ENCODE measurements around the gene THBS4. TPM values are rescaled to one million over a fixed set of nuclear protein-coding genes. Genes with fewer than 3 reads are reported as not detected.
"Not testable (repeated sequence)": the region's sequence is repeated elsewhere in the genome, so short reads cannot be mapped to it uniquely, and the experiment has no call there.

Gene THBS4
- total RNA-seq, 1 experiment from 2014 or later: 6.6 TPM

GRCh38 chr5:80090884-80091166 is 55.7 kb downstream of the THBS4 start:
- no peak overlapping the region for H3K27ac ChIP-seq
- H3K4me3 ChIP-seq: no peak overlapping the region
- H3K36me3 ChIP-seq (ENCODE audit: low read depth): no peaks in the 10 kb centered on the region
- POLR2A ChIA-PET (ENCODE audit: unreplicated experiment): no interaction called here
- no peak for DNase-seq
- no peaks in the 10 kb centered on the region for H3K79me2 ChIP-seq (ENCODE audit: low read depth)
- H3K4me2 ChIP-seq: no peak overlapping the region
- H3K4me1 ChIP-seq (replicated peaks; ENCODE audit: insufficient read depth): no peaks in the 10 kb centered on the region
- no peaks in the 10 kb centered on the region for H3K9me2 ChIP-seq (ENCODE audit: insufficient read depth)
- no peaks in the 10 kb centered on the region for H3K27me3 ChIP-seq (ENCODE audit: insufficient read depth, low read depth)
- TF ChIP-seq EZH2 (IDR thresholded peaks at IDR 0.05; ENCODE audit: low read depth): no peak
- TF ChIP-seq, protein P1, sequence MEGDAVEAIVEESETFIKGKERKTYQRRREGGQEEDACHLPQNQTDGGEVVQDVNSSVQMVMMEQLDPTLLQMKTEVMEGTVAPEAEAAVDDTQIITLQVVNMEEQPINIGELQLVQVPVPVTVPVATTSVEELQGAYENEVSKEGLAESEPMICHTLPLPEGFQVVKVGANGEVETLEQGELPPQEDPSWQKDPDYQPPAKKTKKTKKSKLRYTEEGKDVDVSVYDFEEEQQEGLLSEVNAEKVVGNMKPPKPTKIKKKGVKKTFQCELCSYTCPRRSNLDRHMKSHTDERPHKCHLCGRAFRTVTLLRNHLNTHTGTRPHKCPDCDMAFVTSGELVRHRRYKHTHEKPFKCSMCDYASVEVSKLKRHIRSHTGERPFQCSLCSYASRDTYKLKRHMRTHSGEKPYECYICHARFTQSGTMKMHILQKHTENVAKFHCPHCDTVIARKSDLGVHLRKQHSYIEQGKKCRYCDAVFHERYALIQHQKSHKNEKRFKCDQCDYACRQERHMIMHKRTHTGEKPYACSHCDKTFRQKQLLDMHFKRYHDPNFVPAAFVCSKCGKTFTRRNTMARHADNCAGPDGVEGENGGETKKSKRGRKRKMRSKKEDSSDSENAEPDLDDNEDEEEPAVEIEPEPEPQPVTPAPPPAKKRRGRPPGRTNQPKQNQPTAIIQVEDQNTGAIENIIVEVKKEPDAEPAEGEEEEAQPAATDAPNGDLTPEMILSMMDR (conservative IDR thresholded peaks at IDR 0.05): no peak
- no peak overlapping the region for H2AFZ ChIP-seq
- intact Hi-C loops (cut with micrococcal nuclease; ENCODE audit: unreplicated experiment): loop anchor here (1.0 to 5.0 kb wide), 5 partner anchors 166 to 1104 kb away; partner anchors contain the start of gene SERINC5
- CTCF ChIA-PET: interaction anchor here (0.5 to 0.6 kb wide), 2 partner anchors 214 to 917 kb away, joined by 3 read pairs; no protein-coding TSS in a partner anchor
- H4K20me1 ChIP-seq (ENCODE audit: insufficient read depth): no peaks in the 10 kb centered on the region
- no TSS peak for BruUV-seq (replicated peaks)
- no peaks in the 10 kb centered on the region for H3K9me3 ChIP-seq (ENCODE audit: insufficient read depth, low read depth)
- H3F3A ChIP-seq (ENCODE audit: insufficient read depth, low read depth): no peaks in the 10 kb centered on the region

GRCh38 chr5:80091792-80092192 is 56.6 kb downstream of the THBS4 start:
- H3K36me3 ChIP-seq (ENCODE audit: low read depth); H3K27ac ChIP-seq; H3K9me2 ChIP-seq (ENCODE audit: insufficient read depth); H3F3A ChIP-seq (ENCODE audit: insufficient read depth, low read depth); BruUV-seq (replicated peaks); H2AFZ ChIP-seq; H3K4me1 ChIP-seq (replicated peaks; ENCODE audit: insufficient read depth); H3K27me3 ChIP-seq (ENCODE audit: insufficient read depth, low read depth); H3K4me3 ChIP-seq; H3K9me3 ChIP-seq (ENCODE audit: insufficient read depth, low read depth); H4K20me1 ChIP-seq (ENCODE audit: insufficient read depth); H3K79me2 ChIP-seq (ENCODE audit: low read depth): not testable (repeated sequence)
- peak overlapping the region; percentile 42; the same call in 1 of the 2 replicates for H3K4me2 ChIP-seq
- CTCF ChIA-PET: interaction anchor here (0.6 to 1.1 kb wide), 15 partner anchors 59 to 1622 kb away, joined by 3 to 16 read pairs (median 6); partner anchors contain the start of gene ZFYVE16
- TF ChIP-seq, protein P1 (conservative IDR thresholded peaks at IDR 0.05): peak; percentile 92
- intact Hi-C loops (cut with micrococcal nuclease; ENCODE audit: unreplicated experiment): loop anchor here (1.0 to 5.0 kb wide), 5 partner anchors 166 to 1103 kb away; partner anchors contain the start of gene SERINC5
- POLR2A ChIA-PET (ENCODE audit: unreplicated experiment): interaction anchor here (0.6 kb wide), 2 partner anchors 216 to 1099 kb away, joined by 13 to 14 read pairs; no protein-coding TSS in a partner anchor
- peak; percentile 9 to 40 for DNase-seq

DNA sequence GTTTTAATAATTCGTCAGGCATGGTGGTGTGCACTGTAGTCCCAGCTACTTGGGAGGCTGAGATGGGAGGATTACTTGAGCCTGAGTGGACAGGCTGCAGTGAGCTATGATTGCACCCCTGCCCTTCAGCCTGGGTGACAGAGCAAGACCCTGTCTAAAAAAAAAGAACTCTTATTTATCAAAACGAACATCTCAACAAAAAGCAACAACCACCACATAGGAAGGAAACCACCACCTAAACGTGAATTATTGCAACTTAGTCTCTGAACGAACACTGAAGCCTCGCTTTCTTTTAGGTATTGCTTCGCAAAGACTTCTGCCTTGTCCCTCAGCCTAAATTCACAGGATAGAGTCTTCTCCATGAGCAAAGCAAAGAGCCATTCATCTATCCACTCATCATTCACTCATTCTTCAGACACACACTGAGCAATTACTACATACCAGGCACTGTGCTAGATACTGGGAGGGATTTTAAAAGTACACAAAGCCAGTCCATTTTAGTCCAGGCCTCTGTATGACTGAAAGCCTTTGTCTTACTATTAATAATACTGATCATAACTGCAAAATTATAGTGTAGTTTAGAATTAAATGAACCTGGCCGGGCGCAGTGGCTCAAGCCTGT is 57.4 kb downstream of the THBS4 start:
- DNase-seq: no peak
- no TSS peak for BruUV-seq (replicated peaks)
- Histone ChIP-seq H3K27ac (no peak overlapping the region), H3K27me3 (ENCODE audit: insufficient read depth, low read depth) (no peaks in the 10 kb centered on the region), H3K9me2 (ENCODE audit: insufficient read depth) (no peaks in the 10 kb centered on the region), H4K20me1 (ENCODE audit: insufficient read depth) (no peaks in the 10 kb centered on the region), H2AFZ (no peak overlapping the region), H3K4me1 (replicated peaks; ENCODE audit: insufficient read depth) (no peaks in the 10 kb centered on the region), H3K36me3 (ENCODE audit: low read depth) (no peaks in the 10 kb centered on the region), H3K4me2 (no peak overlapping the region), H3K79me2 (ENCODE audit: low read depth) (no peaks in the 10 kb centered on the region), H3F3A (ENCODE audit: insufficient read depth, low read depth) (no peaks in the 10 kb centered on the region), H3K9me3 (ENCODE audit: insufficient read depth, low read depth) (no peaks in the 10 kb centered on the region), H3K4me3 (no peak overlapping the region)
- ChIA-PET CTCF (interaction anchor here (0.6 to 1.1 kb wide), 3 partner anchors 215 to 1623 kb away, joined by 4 to 16 read pairs (median 6); no protein-coding TSS in a partner anchor), POLR2A (ENCODE audit: unreplicated experiment) (no interaction called here)
- TF ChIP-seq EZH2 (IDR thresholded peaks at IDR 0.05; ENCODE audit: low read depth): no peak
- TF ChIP-seq, protein P1 (conservative IDR thresholded peaks at IDR 0.05): no peak
- intact Hi-C loops (cut with micrococcal nuclease; ENCODE audit: unreplicated experiment): loop anchor here (5.0 kb wide), 2 partner anchors 165 to 580 kb away; partner anchors contain the start of gene SERINC5
